Measurements from ENCODE around the gene NT5E.
A peak's percentile ranks its signal among the peaks of the same experiment; 100 is the strongest.

NT5E gene

GRCh38 chr6:85458782-85459181 lies 8.9 kb downstream of the NT5E start:
- TF ChIP-seq CTCF (IDR thresholded peaks at IDR 0.05; ENCODE audit: low read depth, low read length, missing control alignments), result no peak
- Histone ChIP-seq H3K27me3 (replicated peaks) (no peaks in the 10 kb centered on the region), H3K27ac (peak overlapping the region; percentile 73), H3K4me3 (ENCODE audit: low read depth, low read length) (no peak overlapping the region), H3K36me3 (replicated peaks) (no peaks in the 10 kb centered on the region)
- no peak for DNase-seq
- in situ Hi-C loops (cut with HindIII; ENCODE audit: low pct_ligation_motif_present, low sequenced_read_pairs), result no loop called here

GRCh38 chr6:85459224-85459901 lies 9.5 kb downstream of the NT5E start:
- no peak for TF ChIP-seq CTCF (IDR thresholded peaks at IDR 0.05; ENCODE audit: low read depth, low read length, missing control alignments)
- DNase-seq, result peak; percentile 38
- H3K27ac ChIP-seq, result peak overlapping the region; percentile 73

GRCh38 chr6:85460154-85460920 lies 10.5 kb downstream of the NT5E start:
- no peak for TF ChIP-seq CTCF (IDR thresholded peaks at IDR 0.05; ENCODE audit: low read depth, low read length, missing control alignments)
- Histone ChIP-seq H3K4me3 (ENCODE audit: low read depth, low read length) (no peak overlapping the region), H3K27ac (peak overlapping the region; percentile 73), H3K36me3 (replicated peaks) (no peaks in the 10 kb centered on the region), H3K27me3 (replicated peaks) (no peaks in the 10 kb centered on the region)
- DNase-seq, result no peak
- in situ Hi-C loops (cut with HindIII; ENCODE audit: low pct_ligation_motif_present, low sequenced_read_pairs), result no loop called here

More at GRCh38 chr6:85459224-85459901, 9.5 kb downstream of the NT5E start:
- in situ Hi-C loops (cut with HindIII; ENCODE audit: low pct_ligation_motif_present, low sequenced_read_pairs), result no loop called here
- H3K36me3 ChIP-seq (replicated peaks), result no peaks in the 10 kb centered on the region
- H3K27me3 ChIP-seq (replicated peaks), result no peaks in the 10 kb centered on the region
- no peak overlapping the region for H3K4me3 ChIP-seq (ENCODE audit: low read depth, low read length)

GRCh38 chr6:85460921-85461797 lies 11.3 kb downstream of the NT5E start:
- Histone ChIP-seq H3K27ac (peak overlapping the region; percentile 73), H3K4me3 (ENCODE audit: low read depth, low read length) (no peak overlapping the region), H3K27me3 (replicated peaks) (no peaks in the 10 kb centered on the region), H3K36me3 (replicated peaks) (no peaks in the 10 kb centered on the region)
- TF ChIP-seq CTCF (IDR thresholded peaks at IDR 0.05; ENCODE audit: low read depth, low read length, missing control alignments), result no peak
- in situ Hi-C loops (cut with HindIII; ENCODE audit: low pct_ligation_motif_present, low sequenced_read_pairs), result no loop called here
- no peak for DNase-seq

GRCh38 chr6:85461798-85462170 lies 11.9 kb downstream of the NT5E start:
- Histone ChIP-seq H3K27me3 (replicated peaks) (no peaks in the 10 kb centered on the region), H3K36me3 (replicated peaks) (no peaks in the 10 kb centered on the region), H3K27ac (peak overlapping the region; percentile 73), H3K4me3 (ENCODE audit: low read depth, low read length) (no peak overlapping the region)
- in situ Hi-C loops (cut with HindIII; ENCODE audit: low pct_ligation_motif_present, low sequenced_read_pairs), result no loop called here
- TF ChIP-seq CTCF (IDR thresholded peaks at IDR 0.05; ENCODE audit: low read depth, low read length, missing control alignments), result no peak
- DNase-seq, result no peak
